ENCODE results near the gene EVI5L.

EVI5L gene

DNA sequence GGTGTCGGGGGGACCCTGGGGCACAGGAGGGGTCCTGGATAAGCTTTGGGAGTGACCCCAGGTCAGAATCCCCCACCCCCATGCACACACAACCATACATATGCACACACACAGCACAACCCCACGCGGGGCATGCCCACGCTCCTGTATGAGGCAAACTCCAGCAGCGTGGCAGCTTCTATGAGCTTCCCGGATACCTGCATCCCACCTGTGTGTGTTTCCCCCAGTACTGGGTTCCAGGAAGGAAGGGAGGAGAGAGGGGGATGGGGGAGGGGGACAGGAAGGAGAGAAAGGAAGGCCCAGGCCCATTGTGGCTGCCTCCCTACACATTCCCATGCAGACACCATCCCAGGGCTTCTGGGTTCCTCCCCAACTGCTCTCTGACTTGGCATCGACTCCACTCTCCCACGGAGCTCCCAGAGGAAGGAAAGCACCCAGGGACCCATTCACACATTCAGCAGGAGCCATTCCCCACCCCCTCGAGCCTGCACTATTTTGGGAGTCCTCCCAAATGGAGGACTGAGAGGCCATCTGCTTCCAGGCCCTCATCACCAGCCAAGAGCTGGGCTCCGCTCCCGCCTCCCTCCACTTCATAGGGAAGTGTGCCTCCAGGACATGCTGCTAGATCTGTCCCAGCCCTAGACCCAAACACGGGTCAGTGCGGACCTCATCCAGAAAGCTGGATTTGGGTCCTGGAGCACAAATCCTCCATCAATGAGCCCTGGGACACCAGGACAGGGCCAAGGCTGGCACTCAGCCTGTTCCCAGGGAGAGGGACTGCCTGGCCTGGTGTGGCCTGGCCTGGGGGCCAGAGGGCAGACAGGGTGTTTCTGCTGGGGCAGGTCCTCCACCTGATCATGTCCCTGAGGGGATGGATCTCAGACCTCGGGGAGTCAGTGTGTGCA is 30.9 kb downstream of the EVI5L start:
- DNase-seq (ENCODE audit: low read depth) = no peak

DNA sequence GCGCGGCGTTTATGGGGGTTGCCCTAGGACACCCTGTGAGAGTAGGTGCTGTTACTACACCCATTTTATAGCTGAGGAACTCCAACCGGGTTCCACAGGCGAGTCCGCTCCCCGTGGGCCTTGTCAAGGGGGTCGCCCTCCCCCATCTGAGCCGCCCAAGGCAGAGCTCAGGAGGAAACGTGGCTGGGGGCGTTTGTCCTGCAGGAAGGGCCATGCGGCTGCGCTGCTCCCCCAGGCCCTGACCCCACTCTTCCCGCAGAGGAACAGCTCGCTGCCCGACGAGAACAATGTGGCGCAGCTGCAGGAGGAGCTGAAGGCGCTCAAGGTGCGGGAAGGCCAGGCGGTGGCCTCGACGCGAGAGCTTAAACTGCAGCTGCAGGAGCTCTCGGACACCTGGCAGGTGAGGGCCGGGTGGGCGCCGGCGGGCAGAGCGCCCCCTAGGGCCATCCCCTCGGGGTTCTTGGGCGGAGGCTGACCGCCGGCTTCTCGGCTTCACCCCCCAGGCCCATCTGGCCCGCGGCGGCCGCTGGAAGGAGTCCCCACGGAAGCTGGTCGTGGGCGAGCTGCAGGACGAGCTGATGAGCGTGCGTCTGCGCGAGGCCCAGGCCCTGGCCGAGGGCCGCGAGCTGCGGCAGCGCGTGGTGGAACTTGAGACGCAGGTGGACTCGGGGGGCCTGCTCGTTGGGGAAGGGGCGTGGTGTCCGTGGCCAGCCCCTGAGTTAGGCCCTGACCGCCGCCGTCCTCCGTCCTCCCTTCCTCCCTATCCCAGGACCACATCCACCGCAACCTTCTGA is 31.8 kb downstream of the EVI5L start:
- DNase-seq (ENCODE audit: low read depth) = no peak

DNA sequence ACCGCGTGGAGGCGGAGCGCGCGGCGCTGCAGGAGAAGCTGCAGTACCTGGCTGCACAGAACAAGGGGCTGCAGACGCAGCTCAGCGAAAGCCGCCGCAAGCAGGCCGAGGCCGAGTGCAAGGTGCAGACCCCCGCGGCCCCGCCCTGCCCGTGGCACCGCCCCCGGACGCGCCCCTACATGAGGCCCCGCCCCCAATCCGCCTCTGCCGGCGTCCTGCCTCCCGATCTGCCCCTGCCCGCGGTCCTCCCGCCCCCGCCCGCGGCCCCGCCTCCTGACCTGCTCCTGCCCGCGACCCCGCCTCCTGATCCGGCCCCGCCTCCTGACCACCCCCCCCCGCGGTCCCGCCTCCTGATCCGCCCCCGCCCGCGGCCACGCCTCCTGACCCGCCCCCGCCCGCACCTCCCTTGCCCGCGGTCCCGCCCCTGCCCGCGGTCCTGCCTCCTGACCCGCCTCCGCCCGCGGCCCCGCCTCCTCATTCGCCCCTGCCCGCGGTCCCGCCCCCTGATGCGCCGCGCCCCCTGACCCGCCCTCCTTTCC is 32.5 kb downstream of the EVI5L start:
- DNase-seq (ENCODE audit: low read depth) = peak; percentile 61

DNA sequence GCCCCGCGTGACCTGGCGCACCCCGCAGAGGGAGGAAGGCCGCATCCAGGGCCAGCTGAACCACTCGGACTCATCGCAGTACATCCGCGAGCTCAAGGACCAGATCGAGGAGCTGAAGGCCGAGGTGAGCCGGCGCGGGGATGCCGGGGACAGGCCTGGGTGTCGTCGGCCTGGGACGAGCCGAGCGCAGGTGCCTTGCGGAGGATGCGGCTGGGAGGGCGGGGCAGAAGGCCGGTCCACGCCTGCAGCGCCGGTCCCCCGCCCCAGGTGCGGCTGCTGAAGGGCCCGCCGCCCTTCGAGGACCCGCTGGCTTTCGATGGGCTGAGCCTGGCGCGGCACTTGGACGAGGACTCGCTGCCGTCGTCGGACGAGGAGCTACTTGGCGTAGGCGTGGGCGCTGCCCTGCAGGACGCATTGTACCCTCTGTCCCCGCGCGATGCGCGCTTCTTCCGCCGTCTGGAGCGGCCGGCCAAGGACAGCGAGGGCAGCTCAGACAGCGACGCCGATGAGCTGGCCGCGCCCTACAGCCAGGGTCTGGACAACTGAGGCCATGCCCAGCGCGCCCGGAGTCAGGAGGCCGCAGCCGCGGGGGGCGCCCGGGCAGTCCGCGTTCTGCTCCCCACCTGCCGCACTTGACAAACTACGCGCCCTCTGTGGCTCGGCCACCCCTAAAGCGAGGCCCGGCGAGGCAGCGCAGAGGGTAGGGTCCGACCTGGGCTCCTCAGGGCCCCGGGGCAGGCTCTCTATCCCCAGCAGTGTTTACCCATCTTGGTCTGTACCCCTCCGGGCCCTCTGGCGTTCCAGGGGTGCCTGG is 33.3 kb downstream of the EVI5L start:
- no peak for DNase-seq (ENCODE audit: low read depth)

DNA sequence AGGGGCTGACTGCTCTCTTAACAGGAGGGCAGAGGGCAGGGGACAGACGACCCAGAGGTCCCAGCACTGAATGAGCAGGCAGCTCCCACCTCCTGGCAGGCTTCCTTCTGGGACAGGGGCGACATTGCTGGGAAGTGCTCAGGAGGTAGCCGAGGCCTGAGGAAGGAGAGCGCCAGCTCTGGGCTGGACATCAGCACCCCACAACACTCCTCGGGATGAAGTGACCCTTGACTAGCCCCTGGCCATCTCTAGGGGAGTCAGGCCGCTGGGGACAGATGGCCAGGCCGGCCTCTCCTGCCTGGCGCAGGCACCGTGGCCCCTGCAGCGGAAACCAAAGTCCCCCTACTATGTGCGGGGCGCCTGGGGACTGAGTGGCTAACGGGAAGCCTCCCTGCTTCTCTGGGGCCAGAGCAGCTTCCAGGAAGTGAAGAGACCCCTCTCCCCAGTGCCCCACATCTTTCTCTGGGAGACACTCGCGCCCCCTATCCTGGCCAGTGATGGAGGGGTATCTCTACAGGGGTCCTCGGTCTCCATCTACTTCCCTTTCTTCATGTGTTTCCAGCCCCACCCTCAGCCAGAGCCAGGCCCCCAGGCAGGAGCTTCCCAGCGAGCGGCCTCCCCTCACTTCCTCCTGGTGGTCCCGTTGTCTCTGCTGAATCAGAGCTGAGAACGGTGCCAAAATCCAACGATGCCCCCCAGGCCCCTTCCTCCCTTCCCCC is 34.1 kb downstream of the EVI5L start:
- no peak for DNase-seq (ENCODE audit: low read depth)

DNA sequence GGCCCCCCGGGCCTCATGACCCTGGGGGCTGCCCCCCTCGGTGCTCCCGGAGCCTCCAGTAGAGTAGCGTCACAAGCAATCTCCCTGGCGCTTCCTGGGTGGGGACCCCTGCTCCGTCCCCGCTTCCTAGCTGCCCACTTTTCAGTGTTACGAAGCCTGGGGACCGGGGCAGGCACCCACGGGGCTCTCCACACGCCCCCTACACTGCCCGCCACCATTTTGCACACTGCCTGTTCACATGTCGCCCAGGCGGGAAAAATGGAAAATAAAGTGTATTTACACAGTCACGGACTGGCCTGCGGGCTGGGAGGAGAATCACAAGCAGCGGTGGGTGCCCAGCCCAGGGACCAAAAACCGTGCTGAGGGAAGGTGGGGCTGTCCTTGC is 34.7 kb downstream of the EVI5L start:
- DNase-seq (ENCODE audit: low read depth) = no peak

DNA sequence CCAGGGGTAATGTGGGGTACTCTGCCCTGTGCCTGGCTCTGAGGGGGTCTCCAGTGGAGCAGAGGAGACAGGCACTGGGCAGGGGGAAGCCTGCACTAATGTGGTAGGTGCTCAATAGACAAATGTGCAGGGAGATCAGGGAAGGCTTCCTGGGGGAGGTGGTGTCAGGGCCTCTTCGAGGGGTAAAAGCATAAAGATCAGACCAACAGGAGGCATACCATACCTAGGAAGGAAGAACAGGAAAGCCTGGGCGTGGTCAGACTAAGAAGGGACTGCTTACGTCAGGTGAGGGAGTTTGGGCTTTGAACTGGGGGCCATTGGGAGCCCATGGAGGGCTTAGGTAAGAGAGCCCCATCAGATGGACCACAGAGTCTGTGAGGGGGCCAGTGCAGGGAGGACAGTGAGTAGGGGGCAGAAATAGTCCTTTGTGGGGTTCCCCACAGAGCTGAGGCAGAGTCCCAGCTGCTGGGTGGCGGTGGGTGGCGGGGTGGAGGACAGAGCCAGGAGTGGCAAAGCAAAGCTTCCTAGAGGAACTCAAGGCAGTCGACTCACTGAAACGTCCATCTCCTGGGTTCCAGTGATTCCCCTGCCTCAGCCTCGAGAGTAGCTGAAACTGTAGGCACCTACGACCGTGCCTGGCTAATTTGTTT is 35.4 kb downstream of the EVI5L start:
- no peak for DNase-seq (ENCODE audit: low read depth)

DNA sequence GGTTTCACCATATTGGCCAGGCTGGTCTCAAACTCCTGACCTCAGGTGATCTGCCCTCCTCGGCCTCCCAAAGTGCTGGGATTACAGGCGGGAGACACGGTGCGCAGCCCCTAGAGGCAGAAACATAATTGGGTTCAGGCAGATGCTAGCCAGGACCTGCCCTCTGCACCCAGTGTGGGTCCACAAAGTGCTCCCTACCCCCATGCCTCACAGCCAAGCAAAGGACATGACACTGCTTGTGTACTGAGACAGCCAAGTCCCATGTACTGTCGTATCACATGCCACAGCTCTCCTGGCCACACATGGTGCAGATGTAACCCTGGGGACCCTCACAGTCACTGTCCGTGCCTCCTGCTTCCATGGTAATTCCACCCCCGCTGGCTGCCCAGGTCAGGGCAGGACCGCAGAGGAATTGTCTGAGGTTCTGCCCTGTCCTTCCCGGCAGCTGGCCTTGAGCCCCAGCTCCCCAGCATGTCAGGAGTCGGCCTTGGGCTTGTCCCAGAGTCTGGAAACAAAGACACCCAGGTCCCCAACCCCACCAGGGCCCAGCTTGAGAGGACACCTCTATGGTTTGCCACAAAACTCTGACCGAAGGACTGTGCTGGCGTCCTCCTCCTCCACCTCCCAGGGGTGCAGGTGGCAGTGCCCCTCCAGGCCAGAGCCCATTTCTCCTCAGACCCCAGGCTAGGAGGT is 36.5 kb downstream of the EVI5L start:
- no peak for DNase-seq (ENCODE audit: low read depth)

DNA sequence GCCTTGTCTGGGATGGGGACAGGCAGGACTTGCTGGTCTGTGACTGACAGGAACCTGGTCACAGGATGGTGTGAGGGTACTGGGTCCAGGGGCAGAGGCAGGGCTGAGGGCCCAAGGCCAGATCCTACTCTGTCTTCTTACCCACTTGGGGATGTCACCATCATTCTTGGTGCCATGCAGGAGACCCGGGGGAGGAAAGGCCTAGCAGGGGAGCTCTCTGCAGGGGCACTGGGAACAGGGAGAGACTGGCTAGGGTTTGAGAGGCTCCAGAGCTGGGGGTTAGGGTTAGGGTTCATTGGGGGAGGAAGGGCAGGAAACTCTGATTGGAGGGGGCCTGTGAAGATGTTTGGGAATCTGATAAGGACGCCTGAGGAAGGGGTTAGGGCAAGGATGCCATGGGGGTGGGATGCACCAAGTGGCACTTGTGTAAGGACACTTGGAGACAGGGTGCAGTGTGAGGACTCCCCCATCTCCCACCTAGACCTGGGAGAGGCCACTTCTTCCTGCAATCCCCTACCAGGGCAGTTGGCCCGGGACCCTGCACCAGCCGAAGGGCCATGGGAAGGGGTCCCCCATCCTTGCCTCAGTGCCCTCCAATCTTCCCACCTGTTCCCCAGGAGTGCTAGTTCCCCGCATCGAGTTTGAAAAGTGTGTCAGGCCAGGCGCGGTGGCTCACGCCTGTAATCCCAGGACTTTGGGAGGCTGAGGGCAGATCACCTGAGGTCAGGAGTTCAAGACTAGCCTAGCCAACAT is 37.2 kb downstream of the EVI5L start:
- no peak for DNase-seq (ENCODE audit: low read depth)

DNA sequence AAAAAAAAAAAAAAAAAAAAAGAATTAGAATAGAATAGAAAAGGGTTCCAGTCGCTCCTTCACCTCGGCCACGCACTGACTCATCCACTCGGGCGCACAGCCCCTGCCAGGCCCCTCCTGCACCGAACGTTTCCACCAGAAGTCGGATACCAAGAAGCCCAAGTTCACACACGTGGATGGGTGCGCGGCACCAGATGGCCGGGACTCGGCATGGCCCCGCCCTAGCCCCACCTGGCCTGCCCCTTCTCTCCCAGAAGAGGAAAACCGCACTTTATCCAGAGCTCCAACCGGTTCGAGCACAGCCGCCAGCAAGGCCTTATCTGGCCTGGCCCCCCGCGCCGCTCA is 38.3 kb downstream of the EVI5L start:
- no peak for DNase-seq (ENCODE audit: low read depth)

DNA sequence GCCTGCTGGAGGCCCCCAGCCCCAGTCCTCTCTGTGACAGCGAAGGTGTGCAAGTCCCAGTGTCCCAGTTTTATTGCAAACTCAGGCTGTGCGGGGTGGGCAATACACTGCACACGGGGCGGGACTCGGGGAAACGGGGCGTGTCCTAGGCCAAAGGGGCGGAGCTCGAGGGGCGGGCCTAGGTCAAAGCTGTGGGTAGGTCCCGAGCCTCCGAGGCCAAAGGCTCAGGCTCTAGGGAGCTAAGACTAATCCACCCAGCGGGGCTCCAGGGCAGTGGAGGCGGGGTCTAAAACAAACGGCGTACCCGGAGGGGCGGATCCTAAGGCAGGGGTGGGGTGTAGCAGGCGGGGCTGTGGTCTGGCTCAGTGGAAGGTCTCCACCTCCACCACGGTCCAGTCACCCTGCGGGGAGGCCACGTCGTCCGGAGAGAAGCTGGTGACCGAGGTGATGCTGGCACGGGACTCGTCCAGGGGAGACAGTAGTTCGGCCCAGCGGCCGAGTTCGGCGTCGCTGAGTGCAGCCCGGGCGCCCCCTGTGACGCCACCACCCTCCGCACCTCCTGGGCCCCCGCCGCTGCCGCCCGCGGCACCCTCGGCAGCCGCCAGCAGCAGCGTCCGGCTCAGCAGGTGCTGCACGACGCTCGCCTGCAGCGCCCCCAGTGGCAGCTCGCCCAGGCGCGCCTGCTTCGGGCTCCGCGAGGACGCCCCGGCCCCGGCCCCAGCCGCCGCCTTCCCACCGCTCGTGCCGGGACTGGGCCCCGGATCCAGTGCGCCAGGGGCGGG is 38.8 kb downstream of the EVI5L start:
- DNase-seq (ENCODE audit: low read depth) = peak; percentile 70

DNA sequence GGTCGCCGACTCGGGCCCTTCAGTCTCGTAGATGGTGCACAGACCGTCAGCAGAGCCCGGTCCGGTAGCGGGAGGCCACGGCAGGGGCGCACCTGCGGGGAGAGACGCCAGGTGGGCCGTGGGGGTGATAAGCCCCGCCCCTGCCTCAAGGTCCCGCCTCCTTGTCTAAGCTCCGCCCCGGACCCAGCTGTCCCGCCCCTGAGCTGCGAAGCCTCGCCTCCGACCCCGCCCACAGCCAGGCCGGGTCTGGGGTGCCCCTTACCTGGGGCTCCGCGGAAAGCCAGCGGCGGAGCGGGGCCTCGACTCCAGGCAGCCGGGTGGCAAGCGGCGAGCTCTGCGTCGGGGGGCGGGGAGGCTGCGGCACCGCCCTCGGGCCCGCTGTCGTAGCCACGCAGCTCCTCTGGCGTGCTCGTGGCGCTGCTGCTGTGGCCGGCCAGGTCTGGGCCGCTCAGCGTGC is 39.5 kb downstream of the EVI5L start:
- DNase-seq (ENCODE audit: low read depth) = peak; percentile 58

DNA sequence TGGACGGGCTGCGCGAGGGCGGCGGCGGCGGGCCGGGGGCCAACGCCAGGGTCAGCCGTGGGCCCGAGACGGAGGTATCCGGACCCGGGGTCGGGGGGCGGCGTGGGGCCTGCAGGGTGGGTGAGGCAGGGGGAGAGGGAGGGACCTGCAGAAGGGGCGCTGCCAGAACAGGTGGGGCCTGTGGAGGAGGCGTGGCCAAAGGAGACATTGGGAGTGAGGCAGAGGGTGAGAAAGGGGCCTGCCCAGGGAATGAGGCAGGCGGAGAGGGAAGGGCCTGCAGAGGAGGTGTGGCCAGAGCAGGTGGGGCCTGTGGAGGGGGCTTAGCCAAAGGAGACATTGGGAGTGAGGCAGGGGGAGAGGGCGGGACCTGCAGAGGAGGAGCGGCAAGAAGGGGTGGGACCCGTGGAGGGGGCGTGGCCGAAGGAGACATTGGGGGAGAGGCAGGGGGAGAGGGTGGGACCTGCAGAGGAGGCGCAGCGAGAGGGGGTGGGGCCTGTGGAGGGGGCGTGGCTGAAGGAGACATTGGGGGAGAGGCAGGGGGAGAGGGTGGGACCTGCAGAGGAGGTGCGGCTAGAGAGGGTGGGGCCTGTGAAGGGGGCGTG is 40.0 kb downstream of the EVI5L start:
- DNase-seq (ENCODE audit: low read depth) = peak; percentile 18

DNA sequence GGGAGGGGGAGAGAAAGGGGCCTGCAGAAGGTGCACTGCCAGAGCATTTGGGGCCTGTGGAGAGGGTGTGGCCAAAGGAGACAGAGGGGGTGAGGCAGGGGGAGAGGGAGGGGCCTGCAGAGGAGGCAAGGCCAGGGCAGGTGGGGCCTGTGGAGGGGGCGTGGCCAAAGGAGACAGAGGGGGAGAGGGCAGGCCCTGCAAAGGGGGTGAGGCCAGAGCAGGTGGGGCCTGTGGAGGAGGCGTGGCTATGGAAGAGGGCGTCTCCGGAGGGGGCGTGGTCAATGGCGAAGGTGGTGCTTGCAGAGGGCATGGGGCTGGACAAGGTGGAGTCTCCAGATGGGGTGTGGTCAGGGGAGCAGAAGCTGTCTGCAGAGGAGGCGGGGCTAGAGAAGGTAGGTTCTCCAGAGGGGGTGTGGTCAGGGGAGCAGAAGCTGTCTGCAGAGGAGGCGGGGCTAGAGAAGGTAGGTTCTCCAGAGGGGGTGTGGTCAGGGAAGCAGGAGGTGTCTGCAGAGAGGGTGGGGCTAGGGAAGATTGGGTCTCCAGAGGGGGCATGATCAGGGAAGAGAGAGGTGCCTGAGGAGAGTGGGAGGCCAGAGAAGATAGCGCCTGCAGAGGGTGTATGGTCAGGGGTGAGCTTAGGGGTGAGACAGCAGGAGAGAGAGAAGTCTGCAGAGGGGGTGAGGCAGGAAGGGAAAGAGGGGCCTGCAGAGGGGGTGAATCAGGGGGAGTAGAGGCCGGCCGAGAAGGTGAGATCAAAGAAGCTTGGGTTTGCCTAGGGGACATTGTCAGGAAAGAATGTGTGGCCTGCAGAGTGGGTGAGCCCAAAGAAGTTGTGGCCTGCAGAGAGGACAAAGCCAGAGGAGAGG is 40.8 kb downstream of the EVI5L start:
- no peak for DNase-seq (ENCODE audit: low read depth)

DNA sequence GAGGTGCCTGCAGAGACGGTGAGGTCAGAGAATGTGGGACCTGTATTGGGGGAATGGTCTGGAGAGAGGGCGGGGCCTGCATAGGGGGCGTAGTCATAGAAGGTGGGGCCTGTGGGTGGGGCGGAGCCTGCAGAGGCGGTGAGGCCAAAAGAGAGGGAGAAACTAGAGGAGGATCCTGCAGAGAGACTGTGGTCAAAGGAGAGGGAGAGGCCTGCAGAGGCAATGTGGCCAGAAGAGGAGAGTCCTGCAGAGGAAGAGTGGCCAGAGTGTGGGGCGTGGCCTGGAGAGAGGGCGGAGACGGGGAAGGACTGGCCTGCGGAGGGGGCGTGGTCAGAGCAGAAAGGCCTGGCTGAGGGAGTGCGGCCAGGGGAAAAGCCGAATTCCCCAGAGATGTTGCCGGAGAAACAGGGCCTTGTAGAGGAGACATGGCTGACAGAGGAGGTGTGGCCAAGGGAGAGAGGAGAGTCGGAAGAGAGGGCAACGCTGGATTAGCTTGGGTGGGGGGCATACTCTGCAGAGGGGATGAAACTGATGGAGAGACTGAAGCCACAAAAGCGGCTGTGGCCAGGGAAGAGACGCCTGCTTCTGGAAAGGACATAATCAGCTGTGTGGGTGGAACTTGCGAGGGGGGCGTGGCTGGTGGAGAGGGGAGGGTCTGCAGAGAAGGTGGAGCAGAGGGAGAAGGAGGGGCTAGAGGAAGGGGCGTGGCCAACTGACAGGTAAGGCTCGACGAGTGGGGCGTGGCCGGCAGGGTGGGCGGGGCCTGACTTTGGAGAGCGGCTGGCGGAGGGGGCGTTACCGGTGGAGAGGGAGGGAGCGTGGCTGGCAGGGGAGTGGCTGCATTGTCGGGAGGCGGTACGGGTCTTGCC is 41.7 kb downstream of the EVI5L start:
- DNase-seq (ENCODE audit: low read depth) = peak; percentile 68
